GM18870 (cell line): ENCODE measurements around the gene CDS2.
"Not testable (repeated sequence)": the region's sequence is repeated elsewhere in the genome, so short reads cannot be mapped to it uniquely, and the experiment has no call there.

ENCODE experiments used
- ATAC-seq: cut with Tn5 transposase; IDR thresholded peaks from one replicate; pipeline ENCODE4 v1.9.1; 2021; ENCODE audit warnings: moderate library complexity; ENCODE audit not compliant: unreplicated experiment

Gene CDS2

DNA sequence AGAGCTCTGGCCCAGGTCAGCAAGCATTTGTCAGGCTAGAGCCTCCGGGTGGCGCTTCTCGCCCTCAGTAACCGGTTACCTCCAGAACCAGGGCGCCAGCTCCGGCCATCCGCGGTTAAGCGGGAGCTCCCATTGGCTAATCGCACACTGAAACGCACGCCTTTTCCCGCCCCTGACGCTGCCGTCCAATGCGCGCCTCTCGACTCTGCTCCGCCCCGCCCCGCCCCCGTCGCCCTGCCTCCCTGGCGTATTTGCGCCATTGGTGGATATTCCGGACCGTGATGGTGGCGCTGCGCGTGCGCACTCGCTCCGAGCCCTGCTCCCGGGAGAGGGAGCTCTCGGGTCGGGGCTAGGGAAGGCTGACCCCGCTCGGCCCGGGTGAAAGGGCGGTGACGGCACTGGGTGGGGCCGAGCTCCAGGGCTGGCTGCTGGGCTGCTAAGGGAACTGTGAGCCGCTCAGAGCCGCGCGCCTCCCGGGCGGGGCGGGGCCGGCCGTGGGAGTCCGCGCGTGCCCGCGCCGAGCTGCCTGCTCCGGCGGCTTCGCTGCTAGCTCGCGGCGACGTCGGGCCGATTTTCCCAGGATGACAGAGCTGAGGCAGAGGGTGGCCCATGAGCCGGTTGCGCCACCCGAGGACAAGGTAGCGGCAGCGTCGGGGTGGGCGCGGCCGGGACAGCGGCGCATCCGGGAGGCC, at the start of gene CDS2:
Gene CDS2 (plus strand): TSS at position 497 of the 692 bp plus-strand sequence. CDS start 85 bp downstream, at position 582.
- ATAC-seq: peak; percentile 84

DNA sequence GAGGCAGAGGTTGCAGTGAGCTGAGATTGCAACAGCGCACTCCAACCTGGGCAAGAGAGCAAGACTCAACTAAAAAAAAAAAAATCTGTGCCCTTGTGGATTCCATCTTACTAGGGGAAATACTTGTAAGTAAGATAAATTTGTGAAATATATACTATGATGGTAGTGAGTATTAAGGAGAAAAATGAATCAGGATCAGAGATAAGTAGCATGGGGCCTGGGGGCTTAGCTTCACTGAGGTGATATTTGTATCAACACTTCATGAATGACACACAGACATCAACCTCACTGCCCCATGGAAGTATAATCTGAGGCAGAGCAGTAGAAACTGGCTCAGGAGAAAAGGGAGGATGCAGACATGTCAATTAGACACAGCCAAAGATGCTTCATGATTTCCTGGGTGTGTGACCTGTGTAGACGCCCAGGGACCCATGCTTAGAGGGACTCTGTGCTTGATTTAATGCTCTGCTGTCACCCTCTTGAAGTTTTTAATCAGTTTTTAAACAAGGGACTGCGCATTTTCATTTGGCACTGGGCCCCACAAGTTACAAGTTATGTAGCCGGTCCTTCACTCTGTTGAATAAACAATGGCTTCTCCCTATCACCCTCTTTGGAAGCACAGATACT, 48.9 kb upstream of the CDS2 start:
- peak; percentile 1 for ATAC-seq

DNA sequence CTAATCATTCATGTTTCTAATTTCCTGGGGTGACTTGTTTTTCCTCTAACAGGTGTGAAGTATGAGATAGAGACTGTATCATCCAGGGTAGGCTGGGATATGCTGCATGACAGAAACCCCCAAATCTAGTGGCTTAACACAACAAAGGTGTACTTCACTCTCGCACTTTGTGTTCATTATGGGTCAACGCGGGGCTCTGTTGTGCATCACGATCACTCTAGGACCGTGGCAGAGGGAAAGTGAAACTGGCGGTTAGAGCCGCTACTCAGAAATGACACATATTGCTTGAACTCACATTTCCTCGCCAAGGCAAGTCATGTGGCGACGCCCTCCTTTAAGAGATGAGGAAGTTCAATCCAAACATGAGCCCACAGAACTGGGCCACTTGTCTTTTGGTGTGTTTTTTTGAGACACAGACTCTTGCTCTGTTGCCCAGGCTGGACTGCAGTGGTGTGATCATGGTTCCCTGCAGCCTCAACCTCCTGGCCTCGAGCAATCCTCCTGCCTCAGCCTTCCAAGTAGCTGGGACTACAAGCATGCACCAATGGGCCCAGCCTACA, 48.3 kb upstream of the CDS2 start:
- ATAC-seq: peak; percentile 95

DNA sequence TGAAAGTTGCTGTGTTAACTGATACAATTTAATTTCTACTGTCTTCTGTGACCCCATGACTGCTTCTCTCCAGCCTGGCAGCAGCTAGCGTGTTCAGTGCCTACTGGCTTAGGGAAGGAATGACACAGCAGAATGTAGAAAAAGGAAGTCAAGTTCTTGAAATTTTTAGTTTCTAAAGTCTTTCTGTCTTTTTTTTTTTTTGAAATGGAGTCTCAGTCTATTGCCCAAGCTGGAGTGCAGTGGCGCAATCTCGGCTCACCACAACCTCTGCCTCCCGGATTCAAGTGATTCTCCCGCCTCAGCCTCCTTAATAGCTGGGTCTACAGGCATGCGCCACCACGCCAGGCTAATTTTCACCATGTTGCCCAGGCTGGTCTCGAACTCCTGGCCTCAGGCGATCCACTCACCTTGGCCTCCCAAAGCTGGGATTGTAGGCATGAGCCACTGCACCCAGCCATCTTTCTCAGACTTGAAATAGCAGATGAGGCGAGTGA, 46.4 kb upstream of the CDS2 start:
- ATAC-seq: no peak

DNA sequence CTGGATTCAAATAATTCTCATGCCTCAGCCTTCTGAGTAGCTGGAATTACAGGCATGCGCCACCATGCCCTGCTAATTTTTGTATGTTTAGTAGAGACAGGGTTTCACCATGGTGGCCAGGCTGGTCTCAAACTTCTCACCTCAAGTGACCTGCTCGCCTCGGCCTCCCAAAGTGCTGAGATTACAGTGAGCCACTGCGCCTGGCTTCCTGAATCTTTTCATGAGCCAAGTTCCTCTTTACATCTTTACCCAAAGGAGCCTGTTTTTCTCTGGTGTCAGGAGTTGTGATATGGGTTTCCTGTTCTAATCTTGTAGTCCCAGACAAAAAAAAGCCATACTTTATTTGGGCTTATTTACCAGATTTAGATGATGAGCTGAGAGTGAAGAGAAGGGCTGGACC, 41.4 kb upstream of the CDS2 start:
- no peak for ATAC-seq

DNA sequence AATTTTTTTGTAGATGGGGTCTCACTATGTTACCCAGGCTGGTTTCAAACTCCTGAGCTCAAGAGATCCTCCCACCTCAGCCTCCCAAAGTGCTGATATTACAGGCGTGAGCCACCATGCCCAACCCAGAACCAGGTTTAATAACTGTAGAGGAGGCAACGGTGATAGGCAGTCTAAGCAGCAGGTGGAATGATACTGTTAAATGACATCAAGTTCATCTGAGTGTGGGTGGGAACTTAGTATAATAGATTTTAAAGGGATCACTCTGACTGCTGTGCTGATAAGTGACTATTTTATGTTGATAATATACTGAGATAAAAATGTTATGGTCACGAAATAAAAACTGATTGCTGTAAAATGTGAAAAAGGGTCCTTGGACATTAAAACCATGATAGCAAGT, 38.1 kb upstream of the CDS2 start:
- no peak for ATAC-seq

DNA sequence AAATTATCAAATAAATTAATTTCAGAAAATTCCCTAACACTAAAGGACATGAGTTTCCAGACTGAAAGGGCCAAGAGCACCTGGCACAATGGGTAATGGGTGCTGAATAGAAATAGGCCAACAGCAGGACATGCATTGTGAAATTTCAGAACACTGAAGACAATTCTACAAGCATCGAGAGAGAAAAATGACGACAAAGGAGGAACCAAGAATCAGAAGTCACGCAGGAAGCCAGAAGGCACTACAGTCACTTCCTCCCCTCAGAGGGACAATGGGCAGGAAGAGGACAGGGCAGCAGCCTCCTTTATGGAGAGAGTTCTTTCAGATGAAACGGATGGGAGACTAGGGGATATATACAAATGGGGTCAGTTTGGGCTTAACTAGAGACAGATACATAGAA, 36.6 kb upstream of the CDS2 start:
- ATAC-seq: no peak

DNA sequence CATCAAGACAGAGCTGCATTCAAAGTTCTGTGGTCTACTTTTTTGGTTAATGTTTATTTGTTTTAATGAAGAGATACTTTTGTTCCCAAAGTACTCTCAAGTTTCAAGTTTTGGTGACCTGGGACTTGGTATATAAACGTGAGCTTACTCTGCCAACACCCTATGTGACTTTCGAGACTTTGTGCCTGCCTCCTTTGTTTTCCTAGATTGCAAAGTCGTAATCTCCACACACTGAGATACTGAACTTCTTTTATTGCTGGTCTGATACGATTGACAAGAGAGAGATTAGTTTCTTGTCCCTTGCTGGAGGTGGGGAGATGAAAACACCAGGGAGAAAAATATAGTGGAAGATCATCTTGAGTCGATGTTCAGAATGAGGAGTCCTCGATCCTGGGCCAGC, 34.9 kb upstream of the CDS2 start:
- ATAC-seq: no peak

DNA sequence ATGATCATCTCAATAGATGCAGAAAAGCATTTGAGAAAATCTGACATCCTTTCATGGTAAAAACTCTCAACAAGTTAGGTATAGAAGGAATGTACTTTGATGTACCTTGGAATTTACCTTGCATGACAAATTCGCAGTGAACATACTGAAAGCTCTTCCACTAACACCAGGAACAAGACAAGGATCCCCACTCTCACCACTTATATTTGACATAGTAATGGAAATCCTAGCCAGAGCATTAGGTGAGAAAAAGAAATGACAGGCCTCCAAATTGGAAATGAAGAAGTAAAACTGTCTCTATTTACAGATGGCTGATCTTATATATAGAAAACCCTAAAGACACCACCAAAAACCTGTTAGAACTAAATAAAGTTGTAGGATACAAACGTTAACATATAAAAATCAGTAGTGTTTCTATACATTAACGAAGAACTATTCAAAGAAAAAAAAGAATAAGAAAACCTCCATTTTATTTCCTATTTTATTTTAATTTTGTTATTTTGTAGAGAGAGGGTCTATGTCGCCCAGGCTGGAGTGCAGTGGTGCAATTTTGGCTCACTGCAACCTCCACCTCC, 34.0 kb upstream of the CDS2 start:
- ATAC-seq: no peak

DNA sequence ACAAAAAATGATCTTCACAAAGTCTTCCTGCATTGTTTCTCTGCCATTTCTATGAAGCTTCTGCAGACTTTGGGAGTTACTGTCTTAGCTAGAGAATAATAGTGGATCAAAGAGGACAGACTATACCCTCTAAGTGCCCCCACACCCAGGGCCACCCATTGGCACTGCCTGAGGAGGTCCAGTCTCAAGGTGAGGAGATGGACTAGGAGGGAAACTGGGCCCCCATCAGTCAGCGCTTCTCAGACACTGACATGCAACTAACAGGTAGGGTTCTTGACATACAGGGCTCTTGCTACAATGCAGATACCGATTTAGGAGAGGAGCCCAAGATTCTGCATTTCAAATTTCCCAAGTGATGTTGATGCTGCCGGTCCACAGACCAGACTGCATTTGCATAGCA, 31.4 kb upstream of the CDS2 start:
- ATAC-seq: no peak

DNA sequence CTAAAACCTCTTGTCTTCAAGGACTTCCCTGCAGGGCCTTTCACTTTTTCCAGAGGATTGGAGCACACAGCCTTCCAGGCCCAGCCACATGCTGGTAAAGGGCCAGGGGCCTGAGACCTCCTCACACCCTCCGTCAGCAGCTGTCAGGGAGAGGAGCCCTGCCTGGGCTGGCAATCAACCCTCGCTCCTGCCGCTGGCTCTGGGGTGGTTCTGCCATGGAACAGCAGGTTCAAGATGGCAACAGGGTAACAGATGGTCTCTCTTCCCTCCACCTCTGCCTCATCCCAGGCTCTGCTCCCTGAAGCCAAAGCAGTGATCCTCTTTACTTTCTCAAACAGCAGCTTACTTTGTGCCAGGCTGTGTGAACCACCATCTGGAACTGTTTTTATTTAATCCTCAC, 30.9 kb upstream of the CDS2 start:
- no peak for ATAC-seq

DNA sequence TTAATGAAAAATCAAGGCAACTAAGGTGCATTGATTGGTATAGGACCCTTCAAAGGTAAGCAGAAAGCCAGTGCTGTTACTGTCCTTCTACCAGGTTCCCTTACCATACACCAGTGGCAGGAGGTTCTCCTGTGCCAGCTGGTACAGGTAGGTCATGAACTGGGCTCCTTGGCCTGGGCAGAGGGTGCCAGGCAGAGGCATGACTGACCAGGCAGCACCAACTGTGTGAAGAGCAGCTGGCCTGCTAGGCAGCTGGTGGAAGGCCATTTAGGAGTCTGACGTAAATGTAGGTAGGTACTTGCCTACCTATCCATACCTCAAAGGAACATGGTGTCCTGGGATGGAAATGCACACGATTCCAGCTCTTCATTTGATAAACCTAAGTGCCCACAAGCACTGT, 30.3 kb upstream of the CDS2 start:
- no peak for ATAC-seq

DNA sequence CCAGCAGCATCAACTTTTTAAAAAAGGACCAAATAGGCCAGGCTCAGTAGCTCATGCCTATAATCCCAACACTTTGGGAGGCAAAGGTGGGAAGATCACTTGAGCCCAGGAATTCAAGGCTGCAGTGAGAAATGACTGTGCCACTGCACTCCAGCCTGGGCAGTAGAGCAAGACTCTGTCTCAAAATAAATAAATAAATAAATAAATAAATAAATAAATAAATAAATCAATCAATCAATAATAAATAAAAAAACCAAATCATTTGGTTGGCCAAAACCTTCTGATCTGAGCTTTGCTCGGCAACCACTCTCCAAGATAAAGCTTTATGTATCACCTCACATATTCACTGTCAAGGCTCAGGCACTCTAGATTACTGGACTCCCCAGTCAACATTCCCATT, 27.8 kb upstream of the CDS2 start:
- ATAC-seq: not testable (repeated sequence)

DNA sequence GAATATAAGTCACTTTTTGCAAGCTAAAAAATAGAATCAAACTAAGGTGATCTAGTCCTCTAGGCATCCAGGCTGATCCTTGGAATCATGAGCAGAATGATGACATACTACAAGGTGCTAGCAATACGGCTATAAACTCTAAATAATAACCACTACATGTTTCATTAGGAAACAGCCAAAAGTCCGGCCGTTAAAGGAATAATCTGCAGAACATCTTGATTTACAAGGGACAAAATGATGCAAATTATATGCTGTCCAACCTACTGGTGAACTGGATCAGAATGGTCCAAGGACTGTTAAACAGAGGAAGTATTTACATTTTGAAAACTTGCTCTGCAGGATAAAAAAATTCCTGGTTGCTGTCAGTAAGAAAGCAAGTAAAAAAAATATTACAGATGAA, 26.9 kb upstream of the CDS2 start:
- ATAC-seq: not testable (repeated sequence)

DNA sequence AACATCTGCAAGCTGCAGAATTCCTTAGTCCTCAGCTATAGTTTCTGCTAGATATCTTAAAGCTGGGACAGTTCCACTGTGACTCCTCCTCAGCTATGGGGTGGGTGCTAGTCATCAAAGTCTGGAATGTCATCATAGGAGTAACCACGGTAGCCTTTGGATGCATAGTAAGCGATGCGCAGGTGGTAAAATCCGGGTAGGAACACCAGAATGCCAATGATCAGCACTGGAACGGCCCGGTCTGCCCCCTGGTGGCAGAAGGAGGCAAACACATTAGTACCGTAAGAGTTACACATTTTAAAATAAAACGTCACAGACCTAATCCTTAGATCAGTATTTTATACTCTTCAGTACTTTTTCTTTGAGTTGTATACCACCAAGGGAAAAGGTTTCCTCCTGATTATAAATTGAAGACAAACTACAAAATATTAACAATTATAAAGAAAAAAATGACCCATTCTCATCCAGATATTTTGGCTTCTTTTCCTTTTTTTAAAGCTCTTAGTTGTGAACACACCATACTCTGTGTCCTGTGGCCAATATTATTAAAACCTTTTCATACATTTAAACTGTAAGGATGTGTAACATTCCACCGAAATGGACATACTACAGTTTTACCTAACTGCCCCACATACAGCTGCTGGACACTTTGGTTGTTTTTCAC, 26.0 kb upstream of the CDS2 start:
- no peak for ATAC-seq

DNA sequence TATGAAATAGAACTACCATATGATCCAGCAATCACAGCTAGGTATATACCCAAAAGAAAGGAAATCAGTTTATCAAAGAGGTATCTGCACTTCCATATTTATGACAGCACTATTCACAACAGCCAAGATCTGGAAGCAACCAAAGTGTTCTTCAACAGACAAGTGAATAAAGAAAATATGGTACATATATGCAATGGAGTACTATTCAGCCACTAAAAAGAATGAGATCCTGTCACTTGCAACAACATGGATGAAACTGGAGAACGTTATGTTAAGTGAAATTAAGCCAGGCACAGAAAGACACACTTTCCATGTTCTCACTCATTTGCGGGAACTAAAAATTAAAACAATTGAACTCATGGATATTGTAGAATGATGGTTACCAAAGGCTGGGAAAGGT, 22.3 kb upstream of the CDS2 start:
- no peak for ATAC-seq

DNA sequence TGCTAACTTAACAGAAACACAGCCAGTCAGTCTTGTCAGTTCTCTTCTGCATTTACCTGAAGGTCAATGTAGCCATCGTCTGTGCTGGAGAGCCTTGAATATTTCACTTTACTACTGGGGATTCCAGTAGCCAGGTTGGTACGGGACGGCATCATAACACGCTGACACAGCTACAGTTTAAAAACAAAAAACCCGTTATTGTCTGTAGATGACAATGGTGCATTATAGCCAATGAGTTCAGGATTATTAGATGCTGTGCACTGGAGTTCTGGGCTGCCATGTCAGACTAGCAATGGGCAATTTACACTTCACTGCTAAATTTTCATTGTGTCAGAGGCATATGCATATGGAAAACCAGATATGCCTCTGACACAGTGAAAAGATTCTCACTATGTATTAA, 17.5 kb upstream of the CDS2 start:
- ATAC-seq: no peak

DNA sequence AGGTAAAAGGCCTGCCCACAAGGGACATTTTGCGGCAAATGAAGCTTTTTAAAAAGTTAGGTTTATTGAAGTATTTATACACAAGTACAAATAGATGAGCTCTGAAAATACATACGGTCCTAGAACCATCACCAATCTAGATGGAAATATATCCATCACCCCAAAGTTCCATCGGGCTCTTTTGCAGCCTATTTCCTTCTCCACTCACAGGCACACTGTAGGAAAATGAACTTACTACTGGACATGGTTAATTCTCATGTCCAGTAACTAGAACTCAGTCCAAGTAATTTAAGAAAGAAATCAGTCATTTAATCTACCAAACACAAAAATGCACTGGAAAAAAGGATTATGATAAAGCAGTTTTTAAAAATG, 13.2 kb upstream of the CDS2 start:
- no peak for ATAC-seq

DNA sequence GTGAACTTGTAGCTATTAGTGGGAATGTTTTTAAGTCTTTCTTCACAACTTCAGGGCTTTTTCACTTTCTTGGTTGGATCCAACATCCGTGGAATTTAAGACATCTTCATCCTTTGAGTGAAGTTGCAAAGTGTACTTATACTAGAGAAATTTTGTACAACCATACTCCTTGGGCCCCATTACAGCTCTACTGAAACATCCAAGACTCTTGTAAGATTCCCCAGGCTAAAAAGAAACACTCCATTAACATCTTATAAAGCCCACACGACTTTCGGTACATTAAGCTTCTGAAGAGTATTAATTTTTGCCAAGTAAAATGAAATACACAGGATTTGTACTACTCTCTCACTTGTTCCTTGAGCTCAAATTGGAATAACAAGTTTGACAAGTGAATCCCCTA, 12.4 kb upstream of the CDS2 start:
- no peak for ATAC-seq

DNA sequence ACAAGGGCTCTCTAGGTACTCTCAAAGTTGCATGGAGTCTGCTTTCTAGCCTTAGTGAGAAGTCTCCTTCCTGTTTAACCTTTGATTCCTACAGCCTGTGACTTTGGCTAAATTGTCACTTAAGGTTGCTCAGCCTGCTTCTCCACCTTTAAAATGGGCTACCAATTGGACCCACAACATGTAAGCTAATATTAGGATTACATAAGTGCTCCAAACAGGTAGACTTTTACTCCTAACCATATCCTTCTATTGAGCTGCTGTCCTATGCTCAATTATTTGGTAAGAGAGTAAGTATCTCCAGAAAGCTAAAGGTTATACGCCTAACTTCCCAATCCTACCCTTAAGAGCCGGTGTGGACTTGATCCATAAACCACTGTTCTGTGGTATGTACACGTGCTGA, 9.9 kb upstream of the CDS2 start:
- no peak for ATAC-seq
